ENCODE data around the gene TNK2.

GRCh38 chr3:195885036-195885891 is 23.1 kb downstream of the TNK2 start:
- TF ChIP-seq CTCF (IDR thresholded peaks at IDR 0.05; ENCODE audit: low read length) (no peak), EZH2 (IDR thresholded peaks at IDR 0.05; ENCODE audit: borderline replicate concordance, low read length) (no peak)
